ENCODE data around the gene MIB1. TPM values are rescaled to one million over a fixed set of nuclear protein-coding genes. Genes with fewer than 3 reads are reported as not detected.

MIB1 gene
- total RNA-seq, 4 donors from 2014 or later: 25.8 to 33.9 (median 28.4) TPM

DNA sequence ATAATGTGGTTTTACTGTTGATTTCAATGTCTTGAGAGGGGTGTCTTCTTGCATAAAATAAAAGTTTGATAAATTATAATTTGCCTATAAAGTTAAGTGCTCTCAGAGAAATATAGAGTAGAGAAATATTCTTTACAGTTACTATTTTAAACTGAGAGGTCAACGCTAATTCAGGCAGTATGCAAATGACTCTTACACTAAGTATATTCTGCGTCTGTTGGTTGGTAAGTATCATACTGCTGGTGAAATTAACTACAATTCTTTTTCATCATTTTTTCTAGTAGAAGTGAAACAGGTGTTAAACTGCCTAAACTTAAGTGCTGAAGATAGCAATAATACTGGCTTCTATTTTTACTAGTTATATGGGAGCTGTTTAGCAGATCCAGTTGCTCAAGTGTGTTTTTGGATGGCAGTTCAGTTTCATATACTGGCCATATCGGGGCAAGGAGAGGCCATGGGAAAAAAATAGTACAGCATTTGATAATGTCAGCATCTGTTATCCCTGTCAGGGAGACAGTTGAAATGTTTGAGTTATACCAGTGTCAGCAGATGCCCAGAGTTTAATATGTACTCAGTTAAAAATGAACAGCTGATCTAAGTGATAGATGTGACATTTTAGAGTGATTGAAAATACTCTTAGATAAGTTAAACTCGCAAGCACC, 86.2 kb downstream of the MIB1 start:
- no peaks in the 10 kb centered on the region for H3K36me3 ChIP-seq
- H3K4me3 ChIP-seq: no peak overlapping the region
- peak overlapping the region in 2 of 4 donors; percentile 9 to 11 for H3K27ac ChIP-seq
- 77 to 79% methylated on average over 4 of the region's 4 CpGs for WGBS, 2 donors
- no peak for DNase-seq (ENCODE audit: low spot score in 2 of 2)
- TF ChIP-seq, protein P1, sequence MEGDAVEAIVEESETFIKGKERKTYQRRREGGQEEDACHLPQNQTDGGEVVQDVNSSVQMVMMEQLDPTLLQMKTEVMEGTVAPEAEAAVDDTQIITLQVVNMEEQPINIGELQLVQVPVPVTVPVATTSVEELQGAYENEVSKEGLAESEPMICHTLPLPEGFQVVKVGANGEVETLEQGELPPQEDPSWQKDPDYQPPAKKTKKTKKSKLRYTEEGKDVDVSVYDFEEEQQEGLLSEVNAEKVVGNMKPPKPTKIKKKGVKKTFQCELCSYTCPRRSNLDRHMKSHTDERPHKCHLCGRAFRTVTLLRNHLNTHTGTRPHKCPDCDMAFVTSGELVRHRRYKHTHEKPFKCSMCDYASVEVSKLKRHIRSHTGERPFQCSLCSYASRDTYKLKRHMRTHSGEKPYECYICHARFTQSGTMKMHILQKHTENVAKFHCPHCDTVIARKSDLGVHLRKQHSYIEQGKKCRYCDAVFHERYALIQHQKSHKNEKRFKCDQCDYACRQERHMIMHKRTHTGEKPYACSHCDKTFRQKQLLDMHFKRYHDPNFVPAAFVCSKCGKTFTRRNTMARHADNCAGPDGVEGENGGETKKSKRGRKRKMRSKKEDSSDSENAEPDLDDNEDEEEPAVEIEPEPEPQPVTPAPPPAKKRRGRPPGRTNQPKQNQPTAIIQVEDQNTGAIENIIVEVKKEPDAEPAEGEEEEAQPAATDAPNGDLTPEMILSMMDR (IDR thresholded peaks at IDR 0.05): no peak
- TF ChIP-seq POLR2A (IDR thresholded peaks at IDR 0.05) (no peak), EP300 (IDR thresholded peaks at IDR 0.05) (no peak)
- H3K27me3 ChIP-seq: no peaks in the 10 kb centered on the region
- H3K9me3 ChIP-seq: no peaks in the 10 kb centered on the region
- H3K4me1 ChIP-seq: peaks cover 0 to 17% (median 2%) of the 10 kb centered on the region in 4 donors

- Histone ChIP-seq H3K27me3 (no peaks in the 10 kb centered on the region), H3K9me3 (no peaks in the 10 kb centered on the region), H3K4me1 (peaks cover 0 to 18% (median 2%) of the 10 kb centered on the region in 4 donors), H3K27ac (no peak overlapping the region), H3K36me3 (no peaks in the 10 kb centered on the region), H3K4me3 (no peak overlapping the region)
- 53 to 62% methylated on average over 3 of the region's 3 CpGs for WGBS, 2 donors
- DNase-seq (ENCODE audit: low spot score in 2 of 2): no peak
- TF ChIP-seq, protein P1 (IDR thresholded peaks at IDR 0.05): no peak
- TF ChIP-seq POLR2A (IDR thresholded peaks at IDR 0.05): no peak
- TF ChIP-seq EP300 (IDR thresholded peaks at IDR 0.05): no peak
These were observed 89.9 kb downstream of the MIB1 start for GRCh38 chr18:21830532-21830931.

DNA sequence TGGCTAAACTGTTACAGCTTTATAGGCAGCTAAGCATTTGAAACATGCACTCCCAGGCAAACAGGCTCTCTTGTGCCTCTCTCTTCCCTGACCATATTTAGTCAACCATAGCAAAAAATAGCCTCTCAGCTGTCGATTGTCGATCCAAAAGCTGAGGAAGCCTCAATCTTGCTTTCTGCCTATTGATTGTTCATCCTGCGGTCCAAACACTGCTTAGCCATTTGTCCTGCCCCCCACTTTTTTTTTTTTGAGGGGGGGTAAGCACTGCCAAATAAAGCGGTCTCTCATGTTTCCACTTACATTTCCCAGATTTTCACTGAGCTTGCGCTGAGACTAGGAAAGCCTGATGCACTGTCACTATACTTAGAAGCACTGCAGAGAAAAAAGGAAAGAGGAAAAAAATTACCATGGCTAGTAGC, 90.8 kb downstream of the MIB1 start:
- H3K36me3 ChIP-seq: no peaks in the 10 kb centered on the region
- peak overlapping the region in 2 of 4 donors; percentile 3 to 60 for H3K27ac ChIP-seq
- H3K27me3 ChIP-seq: no peaks in the 10 kb centered on the region
- 32 to 45% methylated on average over 5 of the region's 5 CpGs for WGBS, 2 donors
- peaks cover 0 to 9% (median 0%) of the 10 kb centered on the region in 4 donors for H3K4me1 ChIP-seq
- H3K4me3 ChIP-seq: peak overlapping the region in 1 of 4 donors; percentile 27
- TF ChIP-seq, protein P1 (IDR thresholded peaks at IDR 0.05): no peak
- peak in 1 of 2 donors; percentile 22 for TF ChIP-seq EP300 (IDR thresholded peaks at IDR 0.05)
- no peak for DNase-seq (ENCODE audit: low spot score in 2 of 2)
- H3K9me3 ChIP-seq: no peaks in the 10 kb centered on the region

DNA sequence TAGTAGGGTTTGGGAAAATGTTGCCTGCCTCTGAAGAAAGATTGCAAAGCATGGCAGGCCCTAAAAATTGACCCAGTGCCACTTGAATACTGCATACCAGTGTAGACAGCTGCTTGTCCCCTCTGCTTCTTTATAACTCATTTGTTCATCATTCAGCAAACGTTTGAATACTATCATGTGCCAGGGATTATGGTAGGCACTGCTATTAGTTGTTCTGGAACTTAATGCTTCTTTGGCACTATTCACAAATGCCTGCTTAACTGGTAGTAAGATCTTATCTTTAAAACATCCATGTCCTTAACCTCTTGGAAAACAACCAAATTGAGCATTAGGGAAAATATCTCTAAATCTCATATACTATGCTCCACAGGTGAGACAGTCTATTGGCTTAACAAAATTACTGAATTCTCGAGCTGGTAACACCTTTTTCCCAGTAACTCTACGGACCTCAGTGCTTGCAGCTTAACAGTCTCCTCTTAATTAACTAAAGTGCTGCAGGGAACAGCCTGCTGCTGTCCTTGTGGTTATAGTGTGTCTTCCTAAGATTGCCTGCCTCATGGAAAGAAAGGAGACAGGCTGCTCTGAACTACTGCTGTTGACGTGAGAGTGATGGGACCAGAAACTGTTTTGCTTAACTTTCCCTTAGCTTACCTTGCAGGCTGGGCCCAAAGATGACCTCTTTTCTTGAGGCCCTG, 93.2 kb downstream of the MIB1 start:
- Histone ChIP-seq H3K27me3 (no peaks in the 10 kb centered on the region), H3K9me3 (no peaks in the 10 kb centered on the region), H3K4me1 (peaks cover 0 to 3% (median 0%) of the 10 kb centered on the region in 4 donors), H3K4me3 (no peak overlapping the region), H3K27ac (no peak overlapping the region), H3K36me3 (peaks cover 0 to 6% (median 0%) of the 10 kb centered on the region in 3 donors)
- WGBS, 2 donors: 85 to 86% methylated on average over 4 of the region's 4 CpGs
- DNase-seq (ENCODE audit: low spot score in 2 of 2): no peak
- TF ChIP-seq, protein P1 (IDR thresholded peaks at IDR 0.05): no peak
- TF ChIP-seq POLR2A (IDR thresholded peaks at IDR 0.05) (no peak), EP300 (IDR thresholded peaks at IDR 0.05) (no peak)

- H3K9me3 ChIP-seq: no peaks in the 10 kb centered on the region
- no peak overlapping the region for H3K27ac ChIP-seq
- H3K36me3 ChIP-seq: peaks cover 0 to 11% (median 0%) of the 10 kb centered on the region in 3 donors
- H3K27me3 ChIP-seq: no peaks in the 10 kb centered on the region
- DNase-seq (ENCODE audit: low spot score in 2 of 2): no peak
- WGBS, 2 donors: 92% methylated on average over 3 of the region's 3 CpGs
- H3K4me3 ChIP-seq: no peak overlapping the region
- H3K4me1 ChIP-seq: peaks cover 0 to 3% (median 0%) of the 10 kb centered on the region in 4 donors
- no peak for TF ChIP-seq EP300 (IDR thresholded peaks at IDR 0.05)
- no peak for TF ChIP-seq POLR2A (IDR thresholded peaks at IDR 0.05)
- TF ChIP-seq, protein P1 (IDR thresholded peaks at IDR 0.05): no peak
These were observed 93.7 kb downstream of the MIB1 start for GRCh38 chr18:21834299-21834660.
